Measurements from ENCODE around the gene CCDC18.

Gene CCDC18

DNA sequence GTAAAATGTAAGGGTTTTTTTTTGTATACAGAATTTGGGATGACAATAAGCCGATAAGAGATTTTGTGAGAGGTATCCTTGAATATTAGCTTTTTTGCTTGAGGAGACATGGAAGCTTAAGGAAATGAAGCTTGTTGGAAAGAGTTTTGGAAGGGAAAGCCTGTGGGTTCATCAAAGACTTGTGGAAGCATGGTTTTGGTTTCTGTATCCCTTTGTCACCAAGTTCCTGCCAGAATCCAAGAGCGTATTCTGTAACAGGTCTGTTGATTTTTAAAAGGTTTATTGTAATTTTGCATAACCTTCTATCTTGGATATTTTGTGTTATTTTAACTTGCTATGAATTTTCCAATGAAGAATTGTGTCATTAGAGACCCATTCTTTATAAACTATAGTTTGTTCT is 38.4 kb upstream of the CCDC18 start:
- no peak overlapping the region for H3K4me3 ChIP-seq (replicated peaks; ENCODE audit: low read depth, low read length)
- H3K27me3 ChIP-seq (replicated peaks; ENCODE audit: control insufficient read depth, insufficient read depth, low read length) = no peaks in the 10 kb centered on the region
- DNase-seq (ENCODE audit: extremely low read depth, insufficient read length) = no peak
- no peaks in the 10 kb centered on the region; the same call in 1 of the 2 replicates for H3K36me3 ChIP-seq (ENCODE audit: control insufficient read depth, insufficient read depth, low read length)
- TF ChIP-seq CTCF (IDR thresholded peaks at IDR 0.05; ENCODE audit: insufficient read depth, low read length, poor library complexity, severe bottlenecking) = no peak

- Histone ChIP-seq H3K4me3 (replicated peaks; ENCODE audit: low read depth, low read length) (no peak overlapping the region), H3K27me3 (replicated peaks; ENCODE audit: control insufficient read depth, insufficient read depth, low read length) (no peaks in the 10 kb centered on the region), H3K36me3 (ENCODE audit: control insufficient read depth, insufficient read depth, low read length) (no peaks in the 10 kb centered on the region; the same call in 1 of the 2 replicates)
- peak; percentile 13 for DNase-seq (ENCODE audit: extremely low read depth, insufficient read length)
- TF ChIP-seq CTCF (IDR thresholded peaks at IDR 0.05; ENCODE audit: insufficient read depth, low read length, poor library complexity, severe bottlenecking) = no peak
Measured at GRCh38 chr1:93143136-93143535, 37.4 kb upstream of the CCDC18 start.

DNA sequence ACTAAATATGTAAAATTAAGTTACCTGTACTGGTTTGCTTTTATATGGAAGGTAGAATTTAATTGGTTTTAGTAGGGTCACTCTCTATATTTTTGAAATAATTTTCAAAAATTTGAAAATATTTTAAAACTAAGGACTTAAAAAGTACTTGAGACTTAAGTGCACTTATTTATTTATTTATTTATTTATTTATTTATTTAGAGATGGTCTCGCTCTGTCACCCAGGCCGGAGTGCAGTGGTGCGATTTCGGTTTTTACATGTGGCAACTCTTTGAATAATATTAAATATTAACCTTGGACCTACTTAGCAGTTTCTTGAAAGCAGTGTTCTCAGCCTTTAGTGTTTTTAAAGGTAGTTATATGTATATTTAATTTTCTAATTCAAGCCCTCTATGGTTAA is 36.8 kb upstream of the CCDC18 start:
- H3K36me3 ChIP-seq (ENCODE audit: control insufficient read depth, insufficient read depth, low read length) = no peaks in the 10 kb centered on the region; the same call in 1 of the 2 replicates
- H3K4me3 ChIP-seq (replicated peaks; ENCODE audit: low read depth, low read length) = no peak overlapping the region
- no peak for DNase-seq (ENCODE audit: extremely low read depth, insufficient read length)
- TF ChIP-seq CTCF (IDR thresholded peaks at IDR 0.05; ENCODE audit: insufficient read depth, low read length, poor library complexity, severe bottlenecking) = no peak
- no peaks in the 10 kb centered on the region for H3K27me3 ChIP-seq (replicated peaks; ENCODE audit: control insufficient read depth, insufficient read depth, low read length)

DNA sequence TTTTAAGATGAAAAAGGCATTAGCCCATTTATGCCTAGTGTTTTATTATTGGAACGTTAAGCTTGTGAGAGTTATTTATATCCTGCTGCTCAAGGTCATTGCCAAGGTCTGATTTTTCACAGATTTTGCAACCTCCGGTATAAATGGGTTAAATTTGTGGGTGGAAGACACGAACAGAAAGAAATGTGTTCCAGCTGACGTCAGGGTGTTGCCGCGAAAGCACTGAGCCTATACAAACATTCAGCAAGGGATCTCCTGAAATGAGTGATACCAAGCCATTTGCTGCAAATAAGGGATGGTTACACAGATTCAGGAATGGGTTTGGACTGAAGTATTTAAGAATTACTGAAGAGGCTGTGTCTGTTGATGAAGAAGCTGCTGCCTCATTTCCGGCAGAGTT is 32.5 kb upstream of the CCDC18 start:
- TF ChIP-seq CTCF (IDR thresholded peaks at IDR 0.05; ENCODE audit: insufficient read depth, low read length, poor library complexity, severe bottlenecking) = no peak
- Histone ChIP-seq H3K27me3 (replicated peaks; ENCODE audit: control insufficient read depth, insufficient read depth, low read length) (no peaks in the 10 kb centered on the region), H3K36me3 (ENCODE audit: control insufficient read depth, insufficient read depth, low read length) (peaks cover 2% of the 10 kb centered on the region; the same call in 1 of the 2 replicates), H3K4me3 (replicated peaks; ENCODE audit: low read depth, low read length) (no peak overlapping the region)
- no peak for DNase-seq (ENCODE audit: extremely low read depth, insufficient read length)

- no peak for DNase-seq (ENCODE audit: extremely low read depth, insufficient read length)
- H3K4me3 ChIP-seq (replicated peaks; ENCODE audit: low read depth, low read length) = no peak overlapping the region
- H3K36me3 ChIP-seq (ENCODE audit: control insufficient read depth, insufficient read depth, low read length) = peaks cover 6% of the 10 kb centered on the region
- no peaks in the 10 kb centered on the region for H3K27me3 ChIP-seq (replicated peaks; ENCODE audit: control insufficient read depth, insufficient read depth, low read length)
- TF ChIP-seq CTCF (IDR thresholded peaks at IDR 0.05; ENCODE audit: insufficient read depth, low read length, poor library complexity, severe bottlenecking) = no peak
Measured at GRCh38 chr1:93150729-93151128, 29.8 kb upstream of the CCDC18 start.

DNA sequence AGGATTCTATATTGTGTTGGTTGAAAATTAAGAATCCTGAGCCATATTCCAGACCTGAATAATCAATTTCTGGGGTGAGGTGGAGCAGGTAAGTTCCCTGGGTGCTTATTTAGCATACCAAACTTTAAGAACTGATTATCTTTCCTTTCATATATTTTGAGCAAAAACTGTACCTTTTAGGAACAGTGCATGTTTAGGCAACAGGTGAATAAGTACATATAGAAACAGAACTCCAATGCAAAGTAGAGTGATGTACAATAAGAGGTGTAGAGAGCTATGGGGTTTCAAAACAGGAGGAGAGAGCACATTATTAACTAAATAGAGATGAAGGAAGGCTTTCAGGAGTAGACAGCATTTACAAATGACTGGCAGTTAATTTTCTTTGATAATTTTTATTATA is 29.1 kb upstream of the CCDC18 start:
- no peak for DNase-seq (ENCODE audit: extremely low read depth, insufficient read length)
- no peak for TF ChIP-seq CTCF (IDR thresholded peaks at IDR 0.05; ENCODE audit: insufficient read depth, low read length, poor library complexity, severe bottlenecking)
- H3K36me3 ChIP-seq (ENCODE audit: control insufficient read depth, insufficient read depth, low read length) = peaks cover 7% of the 10 kb centered on the region

More for the DNA sequence above, 29.1 kb upstream of the CCDC18 start:
- H3K4me3 ChIP-seq (replicated peaks; ENCODE audit: low read depth, low read length) = no peak overlapping the region
- no peaks in the 10 kb centered on the region for H3K27me3 ChIP-seq (replicated peaks; ENCODE audit: control insufficient read depth, insufficient read depth, low read length)

Measured in GM06990 (cell line).